Cardiac atrium fibroblast (primary cell): ENCODE results near the gene ANKRD26. TPM values are rescaled to one million over a fixed set of nuclear protein-coding genes. Genes with fewer than 3 reads are reported as not detected.

Experiments used
- total RNA-seq: library from RNA; depleted of rRNA; stranded (reverse); fragments of >200 nt; gene quantifications from 2 replicates; pipeline ENCODE4 v1.2.3, GENCODE V29; 2015

Gene ANKRD26
- total RNA-seq, result 5.2 and 6.3 TPM in 2 replicates

DNA sequence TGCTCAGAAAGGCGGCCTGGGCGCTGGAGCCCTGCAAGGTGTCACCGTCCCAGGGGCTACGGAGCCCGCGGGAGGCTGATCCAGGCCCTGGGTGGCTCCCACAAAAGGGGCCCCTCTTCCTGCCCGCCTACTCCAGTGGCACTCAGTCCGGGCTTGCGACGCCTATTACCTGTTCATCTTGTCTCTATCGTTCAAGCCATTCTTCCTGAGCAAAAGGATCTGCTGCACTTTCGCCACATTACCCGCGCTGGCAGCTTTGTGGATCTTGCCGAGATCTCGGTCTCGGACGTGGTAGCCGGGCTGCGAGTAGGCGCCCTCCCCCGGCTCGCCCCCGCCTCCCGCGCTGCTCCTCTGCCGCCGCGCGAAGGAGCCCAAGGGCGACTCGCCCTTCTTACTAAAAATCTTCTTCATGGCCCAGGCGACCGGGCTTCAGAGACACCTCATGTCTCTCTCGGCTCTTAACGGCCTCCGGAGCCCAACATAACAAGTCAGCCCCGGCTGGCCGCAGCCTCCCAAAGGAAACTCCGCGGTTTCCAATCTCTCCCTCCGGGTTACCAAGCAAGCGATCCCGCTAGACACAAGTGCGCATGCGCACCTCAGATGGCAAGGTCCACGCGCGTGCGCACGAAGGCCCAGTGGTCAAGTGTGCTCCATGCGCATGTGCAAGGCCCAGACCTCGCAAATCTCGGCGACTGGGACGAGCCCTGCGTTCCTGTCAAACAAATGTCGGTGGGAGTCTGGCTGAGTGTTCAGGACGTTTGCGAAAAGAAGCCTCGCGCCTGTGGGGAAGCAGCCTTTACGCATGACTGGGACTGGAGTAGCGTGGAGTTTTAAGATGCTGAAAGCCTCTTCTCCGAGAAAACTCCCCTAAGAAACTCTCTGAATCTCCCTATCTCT lies at the start of gene ANKRD26:
TSS of gene ANKRD26 (minus strand) at position 579 of the 897 bp plus-strand sequence. CDS start at position 411, 168 bp downstream.

Other genes starting within 250 kb of the ANKRD26 start
- gene ABI1, start 239.5 kb downstream of the ANKRD26 start, total RNA-seq, result 30.3 and 35.9 TPM in 2 replicates
- 78.2 and 97.7 TPM in 2 replicates for gene YME1L1, start 53.9 kb upstream of the ANKRD26 start, total RNA-seq
- gene MASTL, start 54.9 kb upstream of the ANKRD26 start, total RNA-seq, result 8.7 and 12.0 TPM in 2 replicates
- 14.1 and 14.4 TPM in 2 replicates for gene ACBD5, start 140.3 kb upstream of the ANKRD26 start, total RNA-seq